GM12878 (cell line): Measurements from ENCODE around the gene NIPAL1. TPM values are rescaled to one million over a fixed set of nuclear protein-coding genes. Genes with fewer than 3 reads are reported as not detected.

Source experiments
- ATF3 ChIP-seq: IDR thresholded peaks from 2 replicates; pipeline ENCODE4 v1.6.1; 2011; ENCODE audit warnings: low read depth, mild to moderate bottlenecking, low read length, moderate library complexity, borderline replicate concordance; ENCODE audit errors: extremely low read depth
- BRCA1 ChIP-seq: IDR thresholded peaks from 2 replicates; pipeline ENCODE4 v1.6.1; 2011; ENCODE audit warnings: low read depth, low read length, improper control_type of control experiment
- CEBPZ ChIP-seq: fragments of 150-350 bp; IDR thresholded peaks from 2 replicates; pipeline ENCODE4 v1.6.1; 2016; ENCODE audit warnings: low read depth, low read length
- EED ChIP-seq: sonication (generic); IDR thresholded peaks from 2 replicates; pipeline ENCODE4 v1.6.1; 2016; ENCODE audit warnings: antibody characterized with exemption, low read depth
- ESRRA ChIP-seq: IDR thresholded peaks from 2 replicates; pipeline ENCODE4 v1.6.1; 2012; ENCODE audit warnings: mild to moderate bottlenecking, low read length, improper control_type of control experiment
- FOS ChIP-seq: IDR thresholded peaks from 3 replicates; pipeline ENCODE4 v1.6.1; 2011; ENCODE audit warnings: borderline replicate concordance; ENCODE audit not compliant: insufficient read length; ENCODE audit errors: extremely low read depth
- JUNB ChIP-seq: IDR thresholded peaks from 2 replicates; pipeline ENCODE4 v1.6.1; 2016; ENCODE audit warnings: antibody characterized with exemption, mild to moderate bottlenecking
- NR2C2 ChIP-seq: IDR thresholded peaks from 2 replicates; pipeline ENCODE4 v1.6.1; 2011; ENCODE audit warnings: borderline replicate concordance, low read depth; ENCODE audit not compliant: control insufficient read depth, insufficient read length
- NR2F1 ChIP-seq: fragments of 450-650 bp; conservative IDR thresholded peaks from 2 replicates; pipeline ENCODE4 v1.6.1; 2017; ENCODE audit warnings: mild to moderate bottlenecking
- PBX3 ChIP-seq: IDR thresholded peaks from 2 replicates; pipeline ENCODE4 v1.6.1; 2011; ENCODE audit warnings: mild to moderate bottlenecking, low read depth, low read length, moderate library complexity; ENCODE audit not compliant: insufficient replicate concordance
- polyA plus RNA-seq, 11 experiments: library from polyadenylated mRNA; depleted of rRNA in 4 of 11; unstranded in 6 of 11; stranded (reverse) in 5 of 11; fragments of >200 nt; fragmentation: Nextera tagmentation in 4 of 11; fragmentation: Illumina TruSeq in 1 of 11; extraction: Ambion mirVana in 4 of 11; extraction: Trizol in 1 of 11; gene quantifications; 1 replicate in 1 of 11; 2 replicates in 10 of 11; pipeline versions ENCODE4 v1.2.1 to v1.2.3, GENCODE V29; 2011 to 2016; ENCODE audit warnings: inconsistent platforms in 2 of 11, missing spikeins in 2 of 11, low read depth in 1 of 11
- total RNA-seq, 4 experiments: library from RNA; depleted of rRNA in 3 of 4; stranded (reverse); fragments of >200 nt in 3 of 4; fragmentation: Illumina TruSeq in 1 of 4; extraction: Trizol in 1 of 4; gene quantifications; 2 replicates each; pipeline versions ENCODE4 v1.2.1 to v1.2.3, GENCODE V29; 2013 to 2021

NIPAL1 gene
- total and polyA plus RNA-seq, 10 of the 15 experiments (the other 5 are each of a cell fraction or from before 2014, with no cell fraction given), result 0.46 to 9.7 (median 5.9) TPM

- TF ChIP-seq PBX3 (no peak), JUNB (peak; percentile 80), ESRRA (no peak), BRCA1 (no peak), EED (peak; percentile 55; the same call in 1 of the 2 replicates), NR2C2 (no peak), ATF3 (no peak), NR2F1 (no peak), FOS (no peak), CEBPZ (no peak)
Observed at GRCh38 chr4:48041535-48042137, 25.1 kb downstream of the NIPAL1 start (continued).
